Muscle layer of duodenum (tissue), 2 donors: Measurements from ENCODE around the gene DNAAF5.

ENCODE experiments used
- H3K27ac ChIP-seq: one replicate; pipeline ENCODE4 v1.7.0; 2013; ENCODE audit warnings: mild to moderate bottlenecking, low read length
- H3K27me3 ChIP-seq: one replicate; pipeline ENCODE4 v1.7.0; 2013; ENCODE audit warnings: low read depth, mild to moderate bottlenecking, control low read depth, low read length
- H3K36me3 ChIP-seq, 2 donors: one replicate each; pipeline ENCODE4 v1.7.0; 2013; ENCODE audit warnings: low read length in 2 of 2, control low read depth in 1 of 2, mild to moderate bottlenecking in 1 of 2; ENCODE audit not compliant: insufficient read depth in 2 of 2, control insufficient read depth in 1 of 2
- H3K4me1 ChIP-seq, 2 donors: one replicate each; pipeline ENCODE4 v1.7.0; 2013; ENCODE audit warnings: low read length in 2 of 2, mild to moderate bottlenecking in 2 of 2, control low read depth in 1 of 2, moderate library complexity in 1 of 2; ENCODE audit not compliant: insufficient read depth in 2 of 2, control insufficient read depth in 1 of 2
- H3K4me3 ChIP-seq, 2 donors: one replicate each; pipeline ENCODE4 v1.7.0; 2013; ENCODE audit warnings: low read length in 2 of 2, low read depth in 1 of 2, mild to moderate bottlenecking in 1 of 2
- H3K9me3 ChIP-seq, 2 donors: one replicate each; pipeline ENCODE4 v1.7.0; 2013; ENCODE audit warnings: low read length in 2 of 2, control low read depth in 1 of 2, mild to moderate bottlenecking in 1 of 2; ENCODE audit not compliant: control insufficient read depth in 1 of 2
- donor health status: healthy.

Gene DNAAF5

GRCh38 chr7:726084-726853 lies at the start of gene DNAAF5:
DNAAF5 (plus strand) TSS chr7:726699; CDS start chr7:726721, 22 bp downstream.
- peak within 1 kb of the TSS; percentile 23 for H3K27ac ChIP-seq
- H3K9me3 ChIP-seq: no peaks in the 10 kb centered on the region
- peaks cover 6 to 28% of the 10 kb centered on the region in 2 donors for H3K4me1 ChIP-seq
- no peaks in the 10 kb centered on the region for H3K27me3 ChIP-seq
- peaks cover 0 to 21% of the 10 kb centered on the region in 2 donors for H3K36me3 ChIP-seq
- peak within 1 kb of the TSS; percentile 67 to 70 for H3K4me3 ChIP-seq

- Histone ChIP-seq H3K27ac (no peak overlapping the region), H3K9me3 (no peaks in the 10 kb centered on the region)
These were observed 49.5 kb upstream of the DNAAF5 start for GRCh38 chr7:676972-677385.

GRCh38 chr7:680411-681127 lies 45.9 kb upstream of the DNAAF5 start:
- no peak overlapping the region for H3K4me3 ChIP-seq
- H3K36me3 ChIP-seq: peaks cover 5 to 22% of the 10 kb centered on the region in 2 donors
- H3K4me1 ChIP-seq: no peaks in the 10 kb centered on the region
- no peak overlapping the region for H3K27ac ChIP-seq
- no peaks in the 10 kb centered on the region for H3K27me3 ChIP-seq
- peaks cover 0 to 4% of the 10 kb centered on the region in 2 donors for H3K9me3 ChIP-seq

More at GRCh38 chr7:676972-677385, 49.5 kb upstream of the DNAAF5 start:
- Histone ChIP-seq H3K4me1 (no peaks in the 10 kb centered on the region), H3K27me3 (no peaks in the 10 kb centered on the region), H3K4me3 (no peak overlapping the region), H3K36me3 (peaks cover 5 to 16% of the 10 kb centered on the region in 2 donors)

- peaks cover 5 to 19% of the 10 kb centered on the region in 2 donors for H3K36me3 ChIP-seq
- no peaks in the 10 kb centered on the region for H3K4me1 ChIP-seq
- H3K4me3 ChIP-seq: no peak overlapping the region
- no peaks in the 10 kb centered on the region for H3K27me3 ChIP-seq
- H3K9me3 ChIP-seq: peaks cover 5 to 13% of the 10 kb centered on the region in 2 donors
- no peak overlapping the region for H3K27ac ChIP-seq
These were observed 44.8 kb upstream of the DNAAF5 start for GRCh38 chr7:681551-682307.

- H3K9me3 ChIP-seq: peaks cover 9 to 15% of the 10 kb centered on the region in 2 donors
- H3K36me3 ChIP-seq: peaks cover 5 to 23% of the 10 kb centered on the region in 2 donors
- no peak overlapping the region for H3K4me3 ChIP-seq
- no peaks in the 10 kb centered on the region for H3K27me3 ChIP-seq
- H3K4me1 ChIP-seq: no peaks in the 10 kb centered on the region
- no peak overlapping the region for H3K27ac ChIP-seq
These were observed 43.7 kb upstream of the DNAAF5 start for GRCh38 chr7:682810-683209.

GRCh38 chr7:683526-684205 lies 42.8 kb upstream of the DNAAF5 start:
- Histone ChIP-seq H3K9me3 (peaks cover 12 to 19% of the 10 kb centered on the region in 2 donors), H3K27ac (no peak overlapping the region), H3K36me3 (peaks cover 5 to 23% of the 10 kb centered on the region in 2 donors), H3K4me1 (no peaks in the 10 kb centered on the region), H3K27me3 (no peaks in the 10 kb centered on the region), H3K4me3 (no peak overlapping the region)

- no peak overlapping the region for H3K27ac ChIP-seq
- H3K4me3 ChIP-seq: no peak overlapping the region
- peaks cover 5 to 20% of the 10 kb centered on the region in 2 donors for H3K36me3 ChIP-seq
- H3K9me3 ChIP-seq: peaks cover 13 to 21% of the 10 kb centered on the region in 2 donors
- no peaks in the 10 kb centered on the region for H3K4me1 ChIP-seq
- H3K27me3 ChIP-seq: no peaks in the 10 kb centered on the region
These were observed 42.1 kb upstream of the DNAAF5 start for GRCh38 chr7:684416-684815.

- peaks cover 13 to 23% of the 10 kb centered on the region in 2 donors for H3K9me3 ChIP-seq
- H3K27me3 ChIP-seq: no peaks in the 10 kb centered on the region
- peaks cover under 1 to 13% of the 10 kb centered on the region in 2 donors for H3K36me3 ChIP-seq
- no peaks in the 10 kb centered on the region for H3K4me1 ChIP-seq
- no peak overlapping the region for H3K27ac ChIP-seq
- no peak overlapping the region for H3K4me3 ChIP-seq
These were observed 41.0 kb upstream of the DNAAF5 start for GRCh38 chr7:685540-685939.

- H3K27me3 ChIP-seq: no peaks in the 10 kb centered on the region
- peaks cover 13 to 19% of the 10 kb centered on the region in 2 donors for H3K9me3 ChIP-seq
- no peak overlapping the region for H3K27ac ChIP-seq
- no peaks in the 10 kb centered on the region for H3K4me1 ChIP-seq
- peaks cover 0 to 7% of the 10 kb centered on the region in 2 donors for H3K36me3 ChIP-seq
- no peak overlapping the region for H3K4me3 ChIP-seq
These were observed 35.8 kb upstream of the DNAAF5 start for GRCh38 chr7:690478-691360.
